A673 (cell line): ENCODE measurements around the gene CYP3A4. TPM values are rescaled to one million over a fixed set of nuclear protein-coding genes. Genes with fewer than 3 reads are reported as not detected.
"Not testable (repeated sequence)": the region's sequence is repeated elsewhere in the genome, so short reads cannot be mapped to it uniquely, and the experiment has no call there.

Source experiments
- BruUV-seq: library from RNA; stranded (reverse); fragments of 400-500 nt; replicated peaks from 2 replicates; lab custom pipeline; 2021; lab: Mats Ljungman, UMichigan
- CTCF ChIA-PET: fragments of 300-600 bp; sonication (Branson Sonifier 250); formaldehyde crosslinking; loops from one replicate; lab custom pipeline; 2022; ENCODE audit warnings: antibody characterized with exemption; lab: Charles Lee
- POLR2A ChIA-PET: fragments of 300-600 bp; sonication (Branson Sonifier 250); formaldehyde crosslinking; loops from one replicate; lab custom pipeline; 2022; ENCODE audit warnings: antibody characterized with exemption; ENCODE audit not compliant: low non-redundant PET; lab: Charles Lee
- DNase-seq: peaks from one replicate; pipeline ENCODE4 v3.0.0-alpha.2; 2015; ENCODE audit warnings: low spot score
- H3K27ac ChIP-seq: fragments of 200-600 bp; sonication (generic); 2 replicates; pipeline ENCODE4 v1.5.1; 2016; ENCODE audit warnings: mixed run types, low read depth, mild to moderate bottlenecking, mixed read lengths, antibody characterized with exemption, low read length; ENCODE audit not compliant: poor library complexity, severe bottlenecking
- H3K27me3 ChIP-seq: fragments of 200-600 bp; sonication (generic); replicated peaks from 2 replicates; pipeline ENCODE4 v1.6.1; 2017; ENCODE audit warnings: mixed run types, low read depth, mild to moderate bottlenecking, mixed read lengths, antibody characterized with exemption, low read length; ENCODE audit not compliant: insufficient read depth, poor library complexity
- H3K36me3 ChIP-seq: fragments of 200-600 bp; sonication (generic); 2 replicates; pipeline ENCODE4 v1.6.1; 2016; ENCODE audit warnings: mixed run types, mild to moderate bottlenecking, mixed read lengths, antibody characterized with exemption, low read length; ENCODE audit not compliant: insufficient read depth, poor library complexity, severe bottlenecking
- H3K4me1 ChIP-seq: fragments of 200-600 bp; sonication (generic); 2 replicates; pipeline ENCODE4 v1.6.1; 2017; ENCODE audit warnings: mixed run types, mild to moderate bottlenecking, mixed read lengths, antibody characterized with exemption, low read length; ENCODE audit not compliant: insufficient read depth, poor library complexity, severe bottlenecking
- H3K4me3 ChIP-seq: fragments of 200-600 bp; sonication (generic); 2 replicates; pipeline ENCODE4 v1.5.1; 2016; ENCODE audit warnings: low read depth, mixed run types, mild to moderate bottlenecking, mixed read lengths, low read length; ENCODE audit not compliant: poor library complexity, severe bottlenecking
- H3K9me3 ChIP-seq: fragments of 200-600 bp; sonication (generic); 2 replicates; pipeline ENCODE4 v1.6.1; 2016; ENCODE audit warnings: mixed run types, low read depth, mild to moderate bottlenecking, mixed read lengths, antibody characterized with exemption, low read length; ENCODE audit not compliant: poor library complexity, severe bottlenecking
- CTCF ChIP-seq: fragments of 300-800, 200-600 bp; sonication (generic); conservative IDR thresholded peaks from 2 replicates; pipeline ENCODE4 v1.5.1; 2017; ENCODE audit warnings: low read depth, mild to moderate bottlenecking, antibody characterized with exemption, low read length, moderate library complexity, mixed read lengths
- EZH2 ChIP-seq: fragments of 200-600 bp; sonication (generic); IDR thresholded peaks from 2 replicates; pipeline ENCODE4 v1.6.1; 2017; ENCODE audit warnings: borderline replicate concordance, low read depth, mild to moderate bottlenecking, mixed read lengths, antibody characterized with exemption, low read length; ENCODE audit not compliant: poor library complexity, severe bottlenecking
- intact Hi-C: fragments of 100-400 bp; cut with micrococcal nuclease; formaldehyde crosslinking; loops from one replicate; pipeline ENCODE4 v1.10.0; 2022; ENCODE audit not compliant: unreplicated experiment
- total RNA-seq: library from RNA; stranded (reverse); gene quantifications from 2 replicates; pipeline ENCODE4 v1.2.3, GENCODE V29; 2021

Gene CYP3A4
- total RNA-seq, 1 experiment from 2014 or later, result not detected

DNA sequence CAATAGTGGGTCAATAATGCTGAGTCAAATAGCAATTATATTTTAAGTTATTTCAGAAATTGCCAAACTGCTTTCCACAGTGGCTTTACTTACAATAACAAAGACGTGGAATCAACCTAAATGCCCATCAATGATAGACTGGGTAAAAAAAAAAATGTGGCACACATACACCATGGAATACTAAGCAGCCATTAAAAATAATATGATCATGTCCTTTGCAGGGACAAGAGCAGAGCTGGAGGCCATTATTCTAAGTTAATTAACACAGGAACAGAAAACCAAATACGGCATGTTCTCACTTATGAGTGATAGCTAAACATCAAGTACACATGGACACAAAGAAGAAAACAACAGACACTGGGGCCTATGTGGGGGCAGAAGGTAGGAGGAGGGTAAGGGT, 15.0 kb upstream of the CYP3A4 start:
- ChIA-PET CTCF (interaction anchor here (0.5 kb wide), 1 partner anchor 261 kb away, joined by 4 read pairs; no protein-coding TSS in a partner anchor), POLR2A (interaction anchor here (0.6 kb wide), 1 partner anchor 72 kb away, joined by 3 read pairs; no protein-coding TSS in a partner anchor)
- no TSS peak for BruUV-seq

GRCh38 chr7:99795864-99796263, 11.9 kb upstream of the CYP3A4 start:
- H3K4me3 ChIP-seq, BruUV-seq, H3K4me1 ChIP-seq, POLR2A ChIA-PET, intact Hi-C loops, DNase-seq, H3K27ac ChIP-seq, H3K9me3 ChIP-seq, CTCF ChIA-PET, H3K27me3 ChIP-seq, H3K36me3 ChIP-seq: not testable (repeated sequence)

More for the DNA sequence above, 15.0 kb upstream of the CYP3A4 start:
- Histone ChIP-seq H3K27me3 (peaks cover 5% of the 10 kb centered on the region), H3K4me3 (no peak overlapping the region), H3K27ac (no peak overlapping the region), H3K36me3 (no peaks in the 10 kb centered on the region), H3K4me1 (no peaks in the 10 kb centered on the region), H3K9me3 (no peaks in the 10 kb centered on the region)
- intact Hi-C loops, result no loop called here
- no peak for DNase-seq
- TF ChIP-seq EZH2 (no peak), CTCF (no peak)

- ChIA-PET POLR2A (no interaction called here), CTCF (no interaction called here)
- no TSS peak for BruUV-seq
- no peak for DNase-seq
- peaks cover 4% of the 10 kb centered on the region for H3K27me3 ChIP-seq
- no peaks in the 10 kb centered on the region for H3K36me3 ChIP-seq
- no peaks in the 10 kb centered on the region for H3K9me3 ChIP-seq
- no peak overlapping the region for H3K4me3 ChIP-seq
- no peak for TF ChIP-seq EZH2
- TF ChIP-seq CTCF, result no peak
- H3K27ac ChIP-seq, result no peak overlapping the region
- intact Hi-C loops, result no loop called here
- H3K4me1 ChIP-seq, result no peaks in the 10 kb centered on the region
Observed at GRCh38 chr7:99794585-99795502, 10.9 kb upstream of the CYP3A4 start.
